Lower lobe of right lung (tissue), 2 donors: ENCODE data around the gene KRTAP19-3. TPM values are rescaled to one million over a fixed set of nuclear protein-coding genes. Genes with fewer than 3 reads are reported as not detected.

Experiments
- ATAC-seq, 2 donors: fragments of 200-7000 bp; cut with Tn5 transposase; one replicate each; pipeline ENCODE4 v1.9.1; 2020 to 2022; ENCODE audit warnings: mild to moderate bottlenecking in 2 of 2, moderate library complexity in 2 of 2
- DNase-seq: peaks from one replicate; pipeline ENCODE4 v3.0.0-alpha.2; 2020
- H3K27ac ChIP-seq: fragments of 200-600 bp; one replicate; pipeline ENCODE4 v1.8.0; 2022
- H3K27me3 ChIP-seq: fragments of 200-600 bp; one replicate; pipeline ENCODE4 v1.8.0; 2022; ENCODE audit warnings: low read depth
- H3K36me3 ChIP-seq: fragments of 200-600 bp; one replicate; pipeline ENCODE4 v1.8.0; 2022; ENCODE audit warnings: mild to moderate bottlenecking
- H3K4me1 ChIP-seq: fragments of 200-600 bp; one replicate; pipeline ENCODE4 v1.8.0; 2022
- H3K4me3 ChIP-seq: fragments of 200-600 bp; one replicate; pipeline ENCODE4 v1.8.0; 2022; ENCODE audit warnings: mild to moderate bottlenecking
- H3K9me3 ChIP-seq: fragments of 200-600 bp; one replicate; pipeline ENCODE4 v1.8.0; 2022
- CTCF ChIP-seq: fragments of 200-600 bp; IDR thresholded peaks from one replicate; pipeline ENCODE4 v1.8.0; 2022; ENCODE audit warnings: antibody characterized with exemption, mild to moderate bottlenecking
- intact Hi-C: fragments of 100-400 bp; cut with DNase I; formaldehyde crosslinking; loops from one replicate; pipeline ENCODE4 v1.11.0; 2022
- total RNA-seq: library from RNA; stranded (reverse); fragmentation: NEBNext Ultra II Directional; extraction: Animal tissue kit (Norgen Biotek cat#: 25700); gene quantifications from one replicate; pipeline ENCODE4 v1.2.1, GENCODE V29; 2021
- donor health status: DM: no; HTN: yes; CAD: no; lungs with severe emphysema.

KRTAP19-3 gene
- total RNA-seq, 1 donor from 2014 or later: not detected

GRCh38 chr21:30479259-30479658 lies 12.6 kb downstream of the KRTAP19-3 start:
- intact Hi-C loops: no loop called here
- no peaks in the 10 kb centered on the region for H3K27me3 ChIP-seq
- no peaks in the 10 kb centered on the region for H3K4me1 ChIP-seq
- DNase-seq: no peak
- no peak overlapping the region for H3K27ac ChIP-seq
- H3K4me3 ChIP-seq: no peak overlapping the region
- no peaks in the 10 kb centered on the region for H3K9me3 ChIP-seq
- ATAC-seq: no peak
- no peaks in the 10 kb centered on the region for H3K36me3 ChIP-seq
- TF ChIP-seq CTCF: no peak

- Histone ChIP-seq H3K36me3 (no peaks in the 10 kb centered on the region), H3K27ac (no peak overlapping the region), H3K4me3 (no peak overlapping the region), H3K27me3 (no peaks in the 10 kb centered on the region), H3K9me3 (no peaks in the 10 kb centered on the region), H3K4me1 (no peaks in the 10 kb centered on the region)
- ATAC-seq: no peak
- TF ChIP-seq CTCF: no peak
- DNase-seq: no peak
- intact Hi-C loops: no loop called here
Measured at GRCh38 chr21:30478004-30478403, 13.8 kb downstream of the KRTAP19-3 start.

DNA sequence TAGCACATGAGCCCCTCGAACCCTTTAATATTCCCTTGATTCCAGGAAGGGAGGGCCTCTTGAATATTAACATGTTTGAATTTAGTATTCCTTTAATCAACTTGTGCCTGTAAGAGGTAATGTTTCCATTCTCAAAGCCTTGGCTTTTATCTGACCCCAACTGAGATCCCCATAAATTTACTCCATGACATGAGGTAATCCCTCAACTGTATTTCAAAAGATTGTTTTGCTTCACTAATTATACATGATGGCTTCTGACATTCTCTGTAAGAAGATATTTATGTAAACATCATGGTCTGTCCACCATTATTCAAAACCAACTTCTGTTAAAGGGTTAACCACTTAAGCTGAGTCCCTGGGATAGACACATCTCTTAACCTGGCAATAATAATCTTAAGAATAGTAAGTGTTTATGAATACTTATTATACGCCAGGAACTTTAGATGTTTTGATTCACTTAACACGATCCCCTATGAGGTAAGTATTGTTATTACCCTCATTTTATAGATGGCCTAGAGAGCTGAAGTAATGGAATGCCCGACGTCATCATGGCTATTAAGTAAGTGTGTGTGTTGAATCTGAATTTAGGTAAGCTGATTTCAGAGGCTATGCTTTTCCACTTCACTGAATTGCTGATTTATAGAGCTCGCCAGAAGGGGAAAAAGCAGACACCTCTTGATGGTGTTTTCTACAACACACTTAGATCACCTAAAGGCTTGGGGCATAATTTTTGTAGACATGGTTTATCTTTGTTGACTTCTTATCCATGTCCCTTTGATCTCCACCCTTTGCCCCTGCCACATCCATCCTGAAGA lies 22.7 kb downstream of the KRTAP19-3 start:
- H3K4me1 ChIP-seq: no peaks in the 10 kb centered on the region
- ATAC-seq (no peak), DNase-seq (no peak)
- H3K27ac ChIP-seq: no peak overlapping the region
- intact Hi-C loops: no loop called here
- TF ChIP-seq CTCF: no peak
- no peaks in the 10 kb centered on the region for H3K36me3 ChIP-seq
- no peaks in the 10 kb centered on the region for H3K9me3 ChIP-seq
- no peak overlapping the region for H3K4me3 ChIP-seq
- no peaks in the 10 kb centered on the region for H3K27me3 ChIP-seq

DNA sequence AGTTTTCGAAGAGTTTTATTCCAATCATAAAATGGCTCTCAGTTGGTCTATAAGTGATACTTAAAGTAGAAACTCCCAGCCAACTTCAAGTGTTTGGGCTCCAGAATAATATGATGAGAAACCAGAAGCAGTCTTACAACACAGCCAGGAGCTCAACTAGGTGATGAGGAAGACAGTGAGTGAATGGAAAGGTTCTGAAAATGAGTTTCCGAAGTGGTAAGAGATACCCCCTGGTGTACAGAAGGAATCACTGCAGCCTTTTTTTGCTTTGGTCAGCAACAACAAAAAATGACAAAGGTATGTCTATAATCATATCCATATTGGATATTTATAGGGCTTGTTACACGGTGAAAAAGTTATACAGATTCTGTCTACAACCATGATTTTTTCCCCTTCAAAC lies 28.1 kb downstream of the KRTAP19-3 start:
- Histone ChIP-seq H3K27ac (no peak overlapping the region), H3K27me3 (no peaks in the 10 kb centered on the region), H3K4me1 (no peaks in the 10 kb centered on the region), H3K4me3 (no peak overlapping the region), H3K9me3 (no peaks in the 10 kb centered on the region), H3K36me3 (no peaks in the 10 kb centered on the region)
- DNase-seq (no peak), ATAC-seq (no peak)
- TF ChIP-seq CTCF: no peak
- intact Hi-C loops: no loop called here

- Histone ChIP-seq H3K4me3 (no peak overlapping the region), H3K36me3 (no peaks in the 10 kb centered on the region), H3K9me3 (no peaks in the 10 kb centered on the region), H3K27me3 (no peaks in the 10 kb centered on the region), H3K4me1 (no peaks in the 10 kb centered on the region), H3K27ac (no peak overlapping the region)
- DNase-seq: no peak
- no peak for TF ChIP-seq CTCF
- intact Hi-C loops: no loop called here
- ATAC-seq: no peak
Measured at GRCh38 chr21:30448514-30448913, 43.3 kb downstream of the KRTAP19-3 start.
